Measurements from ENCODE around the gene MAGEB5. TPM values are rescaled to one million over a fixed set of nuclear protein-coding genes. Genes with fewer than 3 reads are reported as not detected.
"Not testable (repeated sequence)": the region's sequence is repeated elsewhere in the genome, so short reads cannot be mapped to it uniquely, and the experiment has no call there.

Gene MAGEB5
- total RNA-seq, result not detected in 2 replicates
- long read RNA-seq, result 0 reads

GRCh38 chrX:26215869-26216268 lies at the start of gene MAGEB5:
TSS of gene MAGEB5 (plus strand) at chrX:26216169. CDS start at chrX:26217302, 1,133 bp downstream.
- H3K27me3 Mint-ChIP-seq (ENCODE audit: unreplicated experiment), result no peaks in the 10 kb centered on the region
- H3K4me3 Mint-ChIP-seq (ENCODE audit: unreplicated experiment), result no peak within 1 kb of the TSS
- H3K36me3 Mint-ChIP-seq (ENCODE audit: unreplicated experiment), result no peaks in the 10 kb centered on the region

DNA sequence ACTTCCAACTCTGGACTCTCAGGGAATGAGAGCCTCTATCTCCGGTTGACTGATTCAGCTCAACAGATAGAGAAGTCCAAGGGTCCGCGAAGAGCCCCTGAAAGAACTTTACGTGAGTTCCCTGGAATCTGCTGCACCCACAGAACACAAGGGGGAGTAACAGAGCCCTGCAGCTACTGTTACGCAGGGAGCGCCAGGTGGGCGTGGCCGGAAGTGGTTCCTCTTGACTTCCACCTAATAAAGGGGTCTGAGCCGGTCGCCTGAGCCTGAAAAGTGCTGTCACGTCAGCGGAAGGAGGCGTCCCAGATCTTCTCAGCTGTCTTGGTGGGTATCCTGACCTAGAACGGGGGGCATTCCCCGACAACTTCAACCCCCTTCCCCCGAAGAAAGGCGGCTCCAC lies 23.8 kb upstream of the MAGEB5 start, which contains the start of gene MAGEB6:
TSS of gene MAGEB6 (plus strand) at position 237 of the 400 bp plus-strand sequence. CDS start 1,407 bp downstream, outside the sequence.
- Mint-ChIP-seq H3K27me3 (ENCODE audit: unreplicated experiment) (no peaks in the 10 kb centered on the region), H3K27ac (ENCODE audit: unreplicated experiment) (no peak within 1 kb of the TSS), H3K4me3 (ENCODE audit: unreplicated experiment) (no peak within 1 kb of the TSS), H3K36me3 (ENCODE audit: unreplicated experiment) (no peaks in the 10 kb centered on the region), H3K4me1 (ENCODE audit: unreplicated experiment) (no peaks in the 10 kb centered on the region), H3K9me3 (ENCODE audit: unreplicated experiment) (peaks cover 14% of the 10 kb centered on the region)
- no peak for TF ChIP-seq CTCF (IDR thresholded peaks at IDR 0.05)
- DNase-seq (ENCODE audit: extremely low spot score, unreplicated experiment), result no peak

More at GRCh38 chrX:26215869-26216268, at the start of gene MAGEB5:
- TF ChIP-seq CTCF (IDR thresholded peaks at IDR 0.05), result no peak
- Mint-ChIP-seq H3K27ac (ENCODE audit: unreplicated experiment) (no peak within 1 kb of the TSS), H3K4me1 (ENCODE audit: unreplicated experiment) (no peaks in the 10 kb centered on the region), H3K9me3 (ENCODE audit: unreplicated experiment) (peaks cover 29% of the 10 kb centered on the region)
- no peak for DNase-seq (ENCODE audit: extremely low spot score, unreplicated experiment)

DNA sequence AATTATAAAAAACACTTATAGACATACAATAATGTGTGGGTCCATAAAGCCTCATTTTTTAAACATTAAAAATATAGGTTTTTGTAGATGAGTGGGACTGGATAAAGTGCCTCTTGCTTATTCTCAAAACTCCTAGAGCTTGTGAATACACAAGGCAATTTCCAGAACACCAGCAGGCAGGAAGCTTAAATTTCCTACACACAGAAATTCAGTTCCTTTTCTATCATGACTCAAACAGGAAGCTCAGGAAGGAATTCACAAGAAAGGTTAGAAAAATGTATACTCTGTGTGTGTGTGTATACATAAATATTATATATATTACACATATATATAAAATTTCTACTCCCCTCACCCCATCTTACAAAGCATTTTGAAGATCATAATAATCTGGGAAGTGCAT lies 12.4 kb upstream of the MAGEB5 start:
- H3K36me3 Mint-ChIP-seq (ENCODE audit: unreplicated experiment), result no peaks in the 10 kb centered on the region
- no peaks in the 10 kb centered on the region for H3K4me1 Mint-ChIP-seq (ENCODE audit: unreplicated experiment)
- no peak overlapping the region for H3K4me3 Mint-ChIP-seq (ENCODE audit: unreplicated experiment)
- TF ChIP-seq CTCF (IDR thresholded peaks at IDR 0.05), result no peak
- peaks cover 38% of the 10 kb centered on the region for H3K9me3 Mint-ChIP-seq (ENCODE audit: unreplicated experiment)
- no peak overlapping the region for H3K27ac Mint-ChIP-seq (ENCODE audit: unreplicated experiment)
- H3K27me3 Mint-ChIP-seq (ENCODE audit: unreplicated experiment), result no peaks in the 10 kb centered on the region
- no peak for DNase-seq (ENCODE audit: extremely low spot score, unreplicated experiment)

GRCh38 chrX:26204717-26205116 lies 11.3 kb upstream of the MAGEB5 start:
- not testable (repeated sequence) for H3K27me3 Mint-ChIP-seq (ENCODE audit: unreplicated experiment); DNase-seq (ENCODE audit: extremely low spot score, unreplicated experiment); H3K4me3 Mint-ChIP-seq (ENCODE audit: unreplicated experiment); H3K4me1 Mint-ChIP-seq (ENCODE audit: unreplicated experiment); H3K27ac Mint-ChIP-seq (ENCODE audit: unreplicated experiment); H3K36me3 Mint-ChIP-seq (ENCODE audit: unreplicated experiment)
- H3K9me3 Mint-ChIP-seq (ENCODE audit: unreplicated experiment), result peaks cover 36% of the 10 kb centered on the region

GRCh38 chrX:26208012-26208411 lies 8.0 kb upstream of the MAGEB5 start:
- peaks cover 19% of the 10 kb centered on the region for H3K9me3 Mint-ChIP-seq (ENCODE audit: unreplicated experiment)
- DNase-seq (ENCODE audit: extremely low spot score, unreplicated experiment), result no peak
- H3K27ac Mint-ChIP-seq (ENCODE audit: unreplicated experiment), result no peak overlapping the region
- no peaks in the 10 kb centered on the region for H3K4me1 Mint-ChIP-seq (ENCODE audit: unreplicated experiment)
- no peak for TF ChIP-seq CTCF (IDR thresholded peaks at IDR 0.05)
- no peak overlapping the region for H3K4me3 Mint-ChIP-seq (ENCODE audit: unreplicated experiment)
- no peaks in the 10 kb centered on the region for H3K27me3 Mint-ChIP-seq (ENCODE audit: unreplicated experiment)
- no peaks in the 10 kb centered on the region for H3K36me3 Mint-ChIP-seq (ENCODE audit: unreplicated experiment)

- TF ChIP-seq CTCF (IDR thresholded peaks at IDR 0.05), result no peak
- Mint-ChIP-seq H3K4me1 (ENCODE audit: unreplicated experiment) (no peaks in the 10 kb centered on the region), H3K4me3 (ENCODE audit: unreplicated experiment) (no peak overlapping the region), H3K27me3 (ENCODE audit: unreplicated experiment) (no peaks in the 10 kb centered on the region), H3K36me3 (ENCODE audit: unreplicated experiment) (no peaks in the 10 kb centered on the region), H3K9me3 (ENCODE audit: unreplicated experiment) (peaks cover 20% of the 10 kb centered on the region), H3K27ac (ENCODE audit: unreplicated experiment) (no peak overlapping the region)
- DNase-seq (ENCODE audit: extremely low spot score, unreplicated experiment), result no peak
Observed at GRCh38 chrX:26219351-26219750, 3.4 kb downstream of the MAGEB5 start.

All from osteocyte (in vitro differentiated cells).